Astrocyte of the spinal cord (primary cell): ENCODE data around the gene SLC27A1.

Source experiments
- DNase-seq: peaks from one replicate; pipeline ENCODE4 v3.0.0; 2011; ENCODE audit warnings: low read depth, low spot score
- H3K4me3 ChIP-seq: 2 replicates; pipeline ENCODE4 v1.5.1; 2011; ENCODE audit warnings: low read depth, mild to moderate bottlenecking, low read length, moderate library complexity
- in situ Hi-C: cut with HindIII; loops from 2 replicates; pipeline ENCODE4 v1.10.0; 2017; ENCODE audit warnings: low sequenced_read_pairs
- TF ChIP-seq, protein P1 (sequence below): IDR thresholded peaks from 2 replicates; pipeline ENCODE4 v1.5.1; 2012; ENCODE audit warnings: low read depth, mild to moderate bottlenecking, low read length, inconsistent platforms

The SLC27A1 gene

DNA sequence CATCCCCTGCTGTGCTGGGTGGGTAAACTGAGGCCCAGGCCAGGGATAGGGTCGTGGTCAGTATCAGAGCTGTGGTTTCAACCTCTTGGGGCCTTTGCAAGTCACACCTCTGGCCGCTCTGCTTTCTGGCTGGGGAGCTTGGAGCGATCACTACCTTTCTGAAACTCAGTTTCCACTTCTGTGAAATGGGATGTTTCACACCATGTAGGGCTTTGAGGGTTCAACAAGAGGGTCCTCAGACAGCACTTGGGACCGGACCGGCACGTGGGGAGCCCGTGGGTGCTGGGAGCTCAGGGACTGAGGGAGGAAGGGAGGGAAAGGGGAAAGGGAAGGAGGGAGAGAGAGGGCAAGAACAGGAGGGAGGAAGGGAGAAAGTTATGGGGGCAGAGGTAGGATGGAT is 62.2 kb downstream of the SLC27A1 start:
- in situ Hi-C loops = no loop called here

DNA sequence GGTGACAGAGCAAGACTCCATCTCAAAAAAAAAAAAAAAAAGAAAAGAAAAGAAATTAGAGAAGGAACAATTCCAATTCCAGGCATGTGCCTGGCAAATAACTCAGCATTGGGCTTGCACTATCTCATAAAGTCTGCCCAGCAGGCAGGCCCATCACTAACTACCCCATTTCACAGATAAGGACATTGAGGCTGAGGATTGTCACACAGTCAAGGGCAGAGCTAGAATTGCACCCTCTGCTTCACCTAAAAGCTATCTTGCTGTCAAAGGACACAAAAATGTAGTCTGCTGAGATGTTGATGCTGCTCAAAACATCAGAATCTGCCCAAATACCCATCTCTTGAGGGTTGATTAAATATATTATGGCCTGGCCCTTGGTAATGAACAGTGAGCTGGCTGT is 64.4 kb downstream of the SLC27A1 start:
- H3K4me3 ChIP-seq = no peak overlapping the region
- in situ Hi-C loops = no loop called here
- TF ChIP-seq, protein P1, sequence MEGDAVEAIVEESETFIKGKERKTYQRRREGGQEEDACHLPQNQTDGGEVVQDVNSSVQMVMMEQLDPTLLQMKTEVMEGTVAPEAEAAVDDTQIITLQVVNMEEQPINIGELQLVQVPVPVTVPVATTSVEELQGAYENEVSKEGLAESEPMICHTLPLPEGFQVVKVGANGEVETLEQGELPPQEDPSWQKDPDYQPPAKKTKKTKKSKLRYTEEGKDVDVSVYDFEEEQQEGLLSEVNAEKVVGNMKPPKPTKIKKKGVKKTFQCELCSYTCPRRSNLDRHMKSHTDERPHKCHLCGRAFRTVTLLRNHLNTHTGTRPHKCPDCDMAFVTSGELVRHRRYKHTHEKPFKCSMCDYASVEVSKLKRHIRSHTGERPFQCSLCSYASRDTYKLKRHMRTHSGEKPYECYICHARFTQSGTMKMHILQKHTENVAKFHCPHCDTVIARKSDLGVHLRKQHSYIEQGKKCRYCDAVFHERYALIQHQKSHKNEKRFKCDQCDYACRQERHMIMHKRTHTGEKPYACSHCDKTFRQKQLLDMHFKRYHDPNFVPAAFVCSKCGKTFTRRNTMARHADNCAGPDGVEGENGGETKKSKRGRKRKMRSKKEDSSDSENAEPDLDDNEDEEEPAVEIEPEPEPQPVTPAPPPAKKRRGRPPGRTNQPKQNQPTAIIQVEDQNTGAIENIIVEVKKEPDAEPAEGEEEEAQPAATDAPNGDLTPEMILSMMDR = no peak

More for the DNA sequence above, 62.2 kb downstream of the SLC27A1 start:
- no peak overlapping the region for H3K4me3 ChIP-seq
- no peak for DNase-seq
- TF ChIP-seq, protein P1 = no peak

DNA sequence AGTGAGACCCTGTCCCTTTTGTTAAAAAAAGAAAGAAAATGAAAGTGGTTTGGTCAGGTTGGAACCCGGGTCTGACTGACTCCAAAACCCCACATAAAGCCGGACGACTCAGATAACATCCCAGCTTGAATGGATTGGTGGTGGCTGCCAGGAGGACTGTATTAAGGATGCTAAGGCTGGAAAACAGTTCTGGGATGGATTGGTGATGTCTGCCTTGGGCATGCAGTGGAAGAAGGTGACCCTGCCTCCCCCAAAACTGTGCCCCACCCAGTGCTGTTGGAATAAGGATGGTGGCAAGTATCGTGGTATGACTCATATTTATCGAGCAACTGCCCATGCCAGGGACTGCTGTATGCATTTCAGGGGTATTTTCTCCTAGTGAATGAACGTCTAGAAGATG is 66.6 kb downstream of the SLC27A1 start:
- H3K4me3 ChIP-seq = no peak overlapping the region
- DNase-seq = no peak
- TF ChIP-seq, protein P1 = no peak
- in situ Hi-C loops = no loop called here

More for the DNA sequence above, 64.4 kb downstream of the SLC27A1 start:
- DNase-seq = no peak

DNA sequence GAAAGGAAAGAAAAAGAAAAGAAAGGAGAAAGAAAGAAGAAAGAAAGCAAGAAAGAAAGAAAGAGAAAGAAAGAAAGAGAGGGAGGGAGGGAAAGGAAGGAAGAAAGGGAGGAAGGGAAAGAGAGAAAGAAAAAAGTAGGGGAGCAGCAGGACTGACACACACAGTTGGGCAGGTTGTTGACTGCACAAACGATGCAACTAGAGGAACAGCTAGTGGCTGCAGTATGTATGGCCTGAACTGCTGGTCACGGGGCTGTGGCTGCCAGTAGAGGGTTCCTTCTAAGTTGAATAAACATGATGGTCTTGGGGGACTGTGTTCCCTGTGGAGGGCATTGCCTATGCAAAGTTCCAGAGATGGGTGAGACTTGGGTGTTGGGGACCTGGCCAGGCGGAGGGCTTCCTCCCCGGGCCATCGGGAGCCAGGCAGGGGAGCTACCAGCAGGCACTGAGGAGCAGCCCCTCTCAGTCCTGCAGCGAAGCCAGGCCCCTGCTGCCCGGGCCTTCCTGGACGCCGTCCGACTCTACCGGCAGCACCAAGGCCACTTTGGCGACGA is 68.4 kb downstream of the SLC27A1 start:
- in situ Hi-C loops = no loop called here
- peak overlapping the region; percentile 43 for H3K4me3 ChIP-seq

DNA sequence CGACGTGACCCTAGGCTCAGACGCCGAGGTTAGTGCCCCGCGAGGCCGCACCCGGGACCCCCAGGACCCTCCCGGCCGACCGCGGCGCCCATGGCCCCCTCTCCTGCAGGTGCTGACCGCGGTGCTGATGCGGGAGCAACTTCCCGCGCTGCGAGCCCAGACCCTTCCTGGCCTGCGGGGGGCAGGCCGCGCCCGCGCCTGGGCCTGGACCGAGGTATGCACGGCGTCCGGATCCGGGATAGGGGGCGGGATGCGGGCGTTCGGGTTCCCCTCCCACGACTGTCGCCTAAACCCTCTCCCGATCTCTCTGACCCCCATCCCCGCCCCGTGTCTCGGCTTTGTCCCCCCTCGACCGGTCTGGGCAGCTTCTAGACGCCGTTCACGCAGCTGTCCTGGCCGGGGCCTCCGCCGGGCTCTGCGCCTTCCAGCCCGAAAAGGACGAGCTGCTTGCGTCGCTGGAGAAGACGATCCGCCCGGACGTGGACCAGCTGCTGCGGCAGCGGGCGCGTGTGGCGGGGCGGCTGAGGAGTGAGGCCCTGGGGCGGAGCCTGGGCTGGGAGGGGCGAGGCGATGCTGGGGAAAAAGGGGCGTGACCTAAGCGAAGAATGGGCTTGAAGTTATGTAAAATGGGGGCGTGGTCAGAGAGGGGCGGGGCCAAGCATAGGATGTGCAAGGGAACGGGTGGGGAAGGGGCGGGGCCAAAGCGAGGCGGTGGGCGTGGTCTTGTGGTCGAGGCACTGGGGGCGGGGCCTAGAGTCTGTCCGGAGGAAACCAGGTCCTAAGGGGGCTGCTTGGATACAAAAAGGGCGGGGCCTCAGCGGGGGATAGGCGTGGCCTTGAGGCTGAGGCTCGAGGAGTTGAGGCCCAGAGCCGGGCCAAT is 69.2 kb downstream of the SLC27A1 start:
- in situ Hi-C loops = no loop called here
- peak overlapping the region; percentile 43 for H3K4me3 ChIP-seq

More for the DNA sequence above, 68.4 kb downstream of the SLC27A1 start:
- no peak for DNase-seq
- TF ChIP-seq, protein P1 = no peak

DNA sequence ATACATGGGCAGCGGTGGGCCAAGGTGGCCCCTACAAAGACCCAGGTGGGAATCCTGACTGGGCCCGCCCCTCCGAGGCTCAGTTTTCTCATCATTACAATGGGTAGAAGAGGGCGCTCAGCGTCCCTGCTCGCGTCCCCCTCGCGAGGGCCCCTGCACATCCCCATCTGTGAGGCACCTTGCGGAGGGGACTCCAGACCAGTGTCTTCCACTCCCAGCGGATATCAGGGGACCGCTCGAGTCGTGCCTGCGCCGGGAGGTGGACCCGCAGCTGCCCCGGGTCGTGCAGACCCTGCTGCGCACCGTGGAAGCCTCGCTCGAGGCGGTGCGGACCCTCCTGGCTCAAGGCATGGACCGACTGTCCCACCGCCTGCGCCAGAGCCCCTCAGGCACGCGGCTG is 69.8 kb downstream of the SLC27A1 start:
- TF ChIP-seq, protein P1 = no peak
- DNase-seq = no peak
- no peak overlapping the region for H3K4me3 ChIP-seq
- in situ Hi-C loops = no loop called here

More for the DNA sequence above, 69.2 kb downstream of the SLC27A1 start:
- peak; percentile 93 for DNase-seq
- TF ChIP-seq, protein P1 = peak; percentile 30
